K562 (cell line): ENCODE data around the gene FXYD4. TPM values are rescaled to one million over a fixed set of nuclear protein-coding genes. Genes with fewer than 3 reads are reported as not detected.

ENCODE experiments used
- BRF2 ChIP-seq: IDR thresholded peaks from 3 replicates; pipeline ENCODE4 v1.6.1; 2011; ENCODE audit warnings: borderline replicate concordance, mild to moderate bottlenecking; ENCODE audit not compliant: insufficient read length, insufficient read depth
- CAMTA2 ChIP-seq: fragments of 250-450 bp; sonication (Bioruptor Pico); conservative IDR thresholded peaks from 2 replicates; pipeline ENCODE4 v1.5.1; 2022
- CBFA2T3 ChIP-seq: fragments of 450-650 bp; IDR thresholded peaks from 2 replicates; pipeline ENCODE4 v1.6.1; 2017
- CHD2 ChIP-seq: IDR thresholded peaks from 2 replicates; pipeline ENCODE4 v1.6.1; 2011; ENCODE audit warnings: low read depth, low read length
- ELK3 ChIP-seq: fragments of 450-650 bp; formaldehyde crosslinking; IDR thresholded peaks from 2 replicates; pipeline ENCODE4 v1.4.0; 2020; ENCODE audit warnings: mild to moderate bottlenecking
- GMEB1 ChIP-seq: fragments of 250-450 bp; sonication (Bioruptor Pico); IDR thresholded peaks from 2 replicates; pipeline ENCODE4 v1.4.0; 2020; ENCODE audit warnings: mild to moderate bottlenecking
- L3MBTL2 ChIP-seq: fragments of 450-650 bp; IDR thresholded peaks from 2 replicates; pipeline ENCODE4 v1.6.1; 2016; ENCODE audit warnings: mild to moderate bottlenecking, moderate library complexity
- NR4A1 ChIP-seq, 2 experiments: fragments of 250-450 bp in 1 of 2; fragments of 450-650 bp in 1 of 2; sonication (Bioruptor Pico) in 1 of 2; IDR thresholded peaks; 2 replicates each; pipeline versions ENCODE4 v1.4.0 to v1.6.1; 2016 to 2020; ENCODE audit warnings: mild to moderate bottlenecking in 2 of 2, missing compliant biosample characterization in 1 of 2, missing genetic modification characterization in 1 of 2, moderate library complexity in 1 of 2
- RCOR1 ChIP-seq, 2 experiments: IDR thresholded peaks; 2 replicates each; pipeline ENCODE4 v1.6.1; 2012; ENCODE audit warnings: low read depth in 2 of 2, low read length in 2 of 2, borderline replicate concordance in 1 of 2, improper control_type of control experiment in 1 of 2
- RFX7 ChIP-seq: fragments of 250-450 bp; sonication (Bioruptor Pico); IDR thresholded peaks from 2 replicates; pipeline ENCODE4 v1.5.1; 2021; ENCODE audit warnings: mild to moderate bottlenecking
- SIRT6 ChIP-seq: IDR thresholded peaks from one replicate; pipeline ENCODE4 v1.6.1; 2012; ENCODE audit warnings: low read depth, mild to moderate bottlenecking, control low read depth, inconsistent platforms, low read length, moderate library complexity
- TFE3 ChIP-seq: fragments of 450-650 bp; formaldehyde crosslinking; IDR thresholded peaks from 2 replicates; pipeline ENCODE4 v1.4.0; 2020; ENCODE audit warnings: mild to moderate bottlenecking, mixed read lengths
- USF1 ChIP-seq: sonication (generic); formaldehyde crosslinking; IDR thresholded peaks from 2 replicates; pipeline ENCODE4 v1.9.0; 2022; ENCODE audit warnings: mild to moderate bottlenecking, missing genetic modification reagents
- VEZF1 ChIP-seq: fragments of 200-800 bp; sonication (Bioruptor generic); IDR thresholded peaks from 2 replicates; pipeline ENCODE4 v1.6.1; 2017; ENCODE audit warnings: missing genetic modification characterization, missing compliant biosample characterization
- ZNF134 ChIP-seq: fragments of 250-450 bp; sonication (Bioruptor Pico); conservative IDR thresholded peaks from 2 replicates; pipeline ENCODE4 v1.4.0; 2020
- ZNF277 ChIP-seq: fragments of 250-450 bp; sonication (Bioruptor Pico); IDR thresholded peaks from 2 replicates; pipeline ENCODE4 v1.8.0; 2022; ENCODE audit warnings: inconsistent platforms, mild to moderate bottlenecking, moderate library complexity, borderline replicate concordance
- ZNF511 ChIP-seq: sonication (generic); formaldehyde crosslinking; IDR thresholded peaks from 2 replicates; pipeline ENCODE4 v1.8.0; 2022; ENCODE audit warnings: mild to moderate bottlenecking, missing genetic modification reagents
- polyA plus RNA-seq, 8 experiments: library from polyadenylated mRNA; depleted of rRNA in 4 of 8; stranded (reverse) in 5 of 8; unstranded in 3 of 8; fragments of >200 nt; fragmentation: Nextera tagmentation in 2 of 8; fragmentation: Illumina TruSeq in 1 of 8; extraction: Ambion mirVana in 2 of 8; extraction: Trizol in 1 of 8; gene quantifications; 2 replicates each; pipeline versions ENCODE4 v1.2.1 to v1.2.3, GENCODE V29; 2011 to 2014; ENCODE audit warnings: inconsistent platforms in 1 of 8, missing spikeins in 1 of 8
- total RNA-seq, 7 experiments: library from RNA; depleted of rRNA in 6 of 7; stranded (reverse); fragments of >200 nt in 6 of 7; fragmentation: Illumina TruSeq in 2 of 7; extraction: Trizol in 2 of 7; gene quantifications; 2 replicates each; pipeline versions ENCODE4 v1.2.1 to v1.2.3, GENCODE V29; 2011 to 2021; ENCODE audit warnings: low replicate concordance in 1 of 7

Gene FXYD4
- total and polyA plus RNA-seq, 9 of the 15 experiments (the other 6 are each of a cell fraction or from before 2014, with no cell fraction given) = not detected

GRCh38 chr10:43380610-43381222 is 9.3 kb downstream of the FXYD4 start (continued):
- TF ChIP-seq ELK3 (no peak), VEZF1 (CRISPR knock-in tag) (peak; percentile 21; the same call in 1 of the 2 replicates), TFE3 (no peak), ZNF277 (CRISPR knock-in tag) (no peak), ZNF134 (CRISPR knock-in tag) (no peak), CHD2 (no peak), GMEB1 (CRISPR knock-in tag) (no peak), L3MBTL2 (peak; percentile 79), USF1 (CRISPR knock-in tag) (no peak), CAMTA2 (CRISPR knock-in tag) (no peak), BRF2 (no peak), ZNF511 (CRISPR knock-in tag) (no peak), NR4A1 (CRISPR knock-in tag; IDR thresholded peaks at IDR 0.05) (no peak), NR4A1 (tag; IDR thresholded peaks at IDR 0.05) (peak; percentile 52; the same call in 1 of the 2 replicates), RCOR1 (IDR thresholded peaks at IDR 0.05; ENCODE audit: borderline replicate concordance in 1 of 2, low read depth in 2 of 2, low read length in 2 of 2) (peak in 1 of 2 experiments; percentile 97; a peak in 2 of 4 replicates), SIRT6 (no peak), RFX7 (CRISPR knock-in tag) (no peak), CBFA2T3 (no peak)
